Vagina (tissue), 2 donors: ENCODE results near the gene CLSTN1. TPM values are rescaled to one million over a fixed set of nuclear protein-coding genes. Genes with fewer than 3 reads are reported as not detected.

ENCODE experiments used
- DNase-seq, 2 donors: peaks; one replicate each; pipeline ENCODE4 v3.0.0-alpha.2; 2017; ENCODE audit errors: extremely low spot score in 2 of 2
- H3K27ac ChIP-seq: fragments of 200-600 bp; sonication (generic); one replicate; pipeline ENCODE4 v1.5.1; 2019
- H3K27me3 ChIP-seq: fragments of 200-600 bp; sonication (generic); one replicate; pipeline ENCODE4 v1.5.1; 2019
- H3K36me3 ChIP-seq, 2 donors: fragments of 200-600 bp; sonication (generic); one replicate each; pipeline ENCODE4 v1.5.1; 2017 to 2019
- H3K4me1 ChIP-seq: fragments of 200-600 bp; sonication (generic); one replicate; pipeline ENCODE4 v1.5.1; 2019
- H3K4me3 ChIP-seq, 2 donors: fragments of 200-600 bp; sonication (generic); 1 replicate in 1 of 2; 2 replicates in 1 of 2; pipeline ENCODE4 v1.5.1; 2016 to 2019
- H3K9me3 ChIP-seq: fragments of 200-600 bp; sonication (generic); one replicate; pipeline ENCODE4 v1.5.1; 2019
- POLR2A ChIP-seq, 2 donors: fragments of 450-650 bp; IDR thresholded peaks; one replicate each; pipeline ENCODE4 v1.6.1; 2017; ENCODE audit warnings: antibody characterized with exemption in 2 of 2, mild to moderate bottlenecking in 2 of 2, moderate library complexity in 2 of 2
- POLR2AphosphoS5 ChIP-seq, 2 donors: sonication (generic); formaldehyde crosslinking; IDR thresholded peaks; one replicate each; pipeline ENCODE4 v1.9.0; 2017; ENCODE audit warnings: antibody characterized with exemption in 2 of 2, mild to moderate bottlenecking in 2 of 2, low read depth in 1 of 2; ENCODE audit not compliant: insufficient read depth in 1 of 2
- intact Hi-C: fragments of 100-400 bp; cut with DNase I; formaldehyde crosslinking; loops from one replicate; pipeline ENCODE4 v1.15.1; 2023
- total RNA-seq: library from RNA; depleted of rRNA; stranded (reverse); fragments of >200 nt; gene quantifications from one replicate; pipeline ENCODE4 v1.2.3, GENCODE V29; 2016
- TF ChIP-seq, protein P1 (sequence below), 3 experiments: fragments of 450-650 bp in 2 of 3; fragments of 200-600 bp in 1 of 3; sonication (generic) in 1 of 3; IDR thresholded peaks; one replicate each; pipeline ENCODE4 v1.5.1; 2017 to 2019; ENCODE audit warnings: antibody characterized with exemption in 3 of 3, mild to moderate bottlenecking in 2 of 3, moderate library complexity in 2 of 3

CLSTN1 gene
- total RNA-seq, 1 donor from 2014 or later = 96.5 TPM

DNA sequence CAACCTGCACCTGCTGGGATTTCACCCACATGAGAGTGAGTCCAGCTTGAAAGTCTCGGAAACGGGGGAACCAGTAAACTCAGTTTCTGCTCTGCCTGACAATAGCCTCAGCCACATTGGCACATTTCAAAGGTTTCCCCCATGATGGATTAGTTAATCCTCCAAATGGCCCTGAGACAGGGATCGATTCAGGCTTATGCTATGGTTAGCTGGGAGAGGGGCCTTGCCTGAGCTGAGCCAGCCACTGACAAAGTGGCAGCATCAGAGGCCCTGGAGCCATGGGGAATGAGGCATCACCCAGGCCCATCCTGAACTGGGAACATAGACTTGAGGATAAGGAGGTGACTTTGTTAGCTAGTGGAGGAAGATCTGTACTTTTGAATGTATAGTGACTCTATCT, 2.9 kb upstream of the CLSTN1 start:
- Histone ChIP-seq H3K4me1 (peaks cover 39% of the 10 kb centered on the region), H3K27ac (no peak overlapping the region), H3K9me3 (no peaks in the 10 kb centered on the region), H3K27me3 (no peaks in the 10 kb centered on the region), H3K4me3 (no peak overlapping the region), H3K36me3 (no peaks in the 10 kb centered on the region)
- intact Hi-C loops = no loop called here
- TF ChIP-seq, protein P1, sequence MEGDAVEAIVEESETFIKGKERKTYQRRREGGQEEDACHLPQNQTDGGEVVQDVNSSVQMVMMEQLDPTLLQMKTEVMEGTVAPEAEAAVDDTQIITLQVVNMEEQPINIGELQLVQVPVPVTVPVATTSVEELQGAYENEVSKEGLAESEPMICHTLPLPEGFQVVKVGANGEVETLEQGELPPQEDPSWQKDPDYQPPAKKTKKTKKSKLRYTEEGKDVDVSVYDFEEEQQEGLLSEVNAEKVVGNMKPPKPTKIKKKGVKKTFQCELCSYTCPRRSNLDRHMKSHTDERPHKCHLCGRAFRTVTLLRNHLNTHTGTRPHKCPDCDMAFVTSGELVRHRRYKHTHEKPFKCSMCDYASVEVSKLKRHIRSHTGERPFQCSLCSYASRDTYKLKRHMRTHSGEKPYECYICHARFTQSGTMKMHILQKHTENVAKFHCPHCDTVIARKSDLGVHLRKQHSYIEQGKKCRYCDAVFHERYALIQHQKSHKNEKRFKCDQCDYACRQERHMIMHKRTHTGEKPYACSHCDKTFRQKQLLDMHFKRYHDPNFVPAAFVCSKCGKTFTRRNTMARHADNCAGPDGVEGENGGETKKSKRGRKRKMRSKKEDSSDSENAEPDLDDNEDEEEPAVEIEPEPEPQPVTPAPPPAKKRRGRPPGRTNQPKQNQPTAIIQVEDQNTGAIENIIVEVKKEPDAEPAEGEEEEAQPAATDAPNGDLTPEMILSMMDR (IDR thresholded peaks at IDR 0.05) = no peak
- no peak for TF ChIP-seq POLR2A (IDR thresholded peaks at IDR 0.05)
- TF ChIP-seq POLR2AphosphoS5 (IDR thresholded peaks at IDR 0.05; ENCODE audit: insufficient read depth in 1 of 2, low read depth in 1 of 2) = no peak
- DNase-seq = no peak

DNA sequence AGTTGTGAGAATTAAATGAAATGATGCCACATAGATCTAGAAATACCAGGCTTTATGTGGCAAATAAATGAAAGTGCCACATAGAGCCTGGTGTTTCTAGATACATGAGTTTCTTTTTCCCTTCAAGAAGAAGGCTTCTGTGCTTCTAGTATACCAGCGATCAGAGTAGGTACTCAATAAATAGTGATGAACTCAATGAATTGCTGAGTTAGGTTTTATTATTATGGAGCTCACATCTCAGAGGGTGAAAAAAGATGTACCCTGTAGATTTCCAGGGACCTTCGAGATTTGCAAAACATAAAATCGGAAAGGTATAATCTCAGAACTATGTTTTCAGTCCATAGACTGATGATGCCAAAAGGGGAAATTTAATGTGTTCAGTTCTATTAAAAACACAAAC, 2.3 kb upstream of the CLSTN1 start:
- peak overlapping the region; percentile 98 for H3K27ac ChIP-seq
- DNase-seq = no peak
- TF ChIP-seq, protein P1 (IDR thresholded peaks at IDR 0.05) = no peak
- TF ChIP-seq POLR2A (IDR thresholded peaks at IDR 0.05) (no peak), POLR2AphosphoS5 (IDR thresholded peaks at IDR 0.05; ENCODE audit: insufficient read depth in 1 of 2, low read depth in 1 of 2) (no peak)
- no peaks in the 10 kb centered on the region for H3K27me3 ChIP-seq
- H3K4me1 ChIP-seq = peaks cover 44% of the 10 kb centered on the region
- no peak overlapping the region for H3K4me3 ChIP-seq
- H3K9me3 ChIP-seq = no peaks in the 10 kb centered on the region
- no peaks in the 10 kb centered on the region for H3K36me3 ChIP-seq
- intact Hi-C loops = no loop called here

- Histone ChIP-seq H3K4me3 (peak overlapping the region; percentile 73 to 96), H3K9me3 (no peaks in the 10 kb centered on the region), H3K27ac (peak overlapping the region; percentile 98), H3K27me3 (no peaks in the 10 kb centered on the region), H3K36me3 (no peaks in the 10 kb centered on the region), H3K4me1 (peaks cover 51% of the 10 kb centered on the region)
- intact Hi-C loops = no loop called here
- TF ChIP-seq POLR2A (IDR thresholded peaks at IDR 0.05) (no peak), POLR2AphosphoS5 (IDR thresholded peaks at IDR 0.05; ENCODE audit: insufficient read depth in 1 of 2, low read depth in 1 of 2) (peak; percentile 70 to 83)
- peak in 1 of 2 donors; percentile 95 for DNase-seq
Measured at GRCh38 chr1:9825093-9826074, 1.6 kb upstream of the CLSTN1 start.

- Histone ChIP-seq H3K4me3 (peak overlapping the region; percentile 73 to 96), H3K27me3 (no peaks in the 10 kb centered on the region), H3K4me1 (peaks cover 51% of the 10 kb centered on the region), H3K36me3 (no peaks in the 10 kb centered on the region), H3K9me3 (no peaks in the 10 kb centered on the region), H3K27ac (peak overlapping the region; percentile 98)
- DNase-seq = no peak
- intact Hi-C loops = no loop called here
- TF ChIP-seq POLR2AphosphoS5 (IDR thresholded peaks at IDR 0.05; ENCODE audit: insufficient read depth in 1 of 2, low read depth in 1 of 2) (no peak), POLR2A (IDR thresholded peaks at IDR 0.05) (no peak)
- TF ChIP-seq, protein P1 (IDR thresholded peaks at IDR 0.05) = no peak
Measured at GRCh38 chr1:9824702-9825089, 931 bp upstream of the CLSTN1 start.

DNA sequence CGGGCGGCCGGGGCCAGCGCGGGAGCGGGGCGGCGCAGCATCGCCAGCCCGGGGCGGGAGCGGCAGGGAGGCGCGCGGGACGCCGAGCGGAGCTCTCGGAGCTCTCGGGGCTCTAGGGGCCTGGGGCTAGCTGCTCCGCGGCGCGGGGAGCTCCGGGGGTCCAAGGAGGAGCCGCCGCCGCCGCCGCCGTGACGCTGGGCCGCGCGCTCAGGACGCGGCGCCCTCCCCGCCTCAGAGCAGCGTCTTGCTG, 147 bp downstream of the CLSTN1 start:
- TF ChIP-seq POLR2A (IDR thresholded peaks at IDR 0.05) (peak in 1 of 2 donors; percentile 71), POLR2AphosphoS5 (IDR thresholded peaks at IDR 0.05; ENCODE audit: insufficient read depth in 1 of 2, low read depth in 1 of 2) (no peak)
- intact Hi-C loops = no loop called here
- Histone ChIP-seq H3K9me3 (no peaks in the 10 kb centered on the region), H3K36me3 (no peaks in the 10 kb centered on the region), H3K27ac (peak overlapping the region; percentile 98), H3K27me3 (no peaks in the 10 kb centered on the region), H3K4me3 (peak overlapping the region; percentile 73 to 96), H3K4me1 (peaks cover 51% of the 10 kb centered on the region)
- no peak for DNase-seq
